Measurements from ENCODE around the gene TNFRSF14. TPM values are rescaled to one million over a fixed set of nuclear protein-coding genes. Genes with fewer than 3 reads are reported as not detected.

TNFRSF14 gene
- total and polyA plus RNA-seq, 2 donors (not counting 1 experiment from before 2014, with no cell fraction given): 239 to 427 TPM

- Mint-ChIP-seq H3K4me1 (no peaks in the 10 kb centered on the region), H3K27ac (no peak overlapping the region), H3K4me3 (no peak overlapping the region), H3K9me3 (ENCODE audit: insufficient read depth) (no peaks in the 10 kb centered on the region), H3K27me3 (no peaks in the 10 kb centered on the region)
- no peaks in the 10 kb centered on the region for H3K4me1 ChIP-seq (ENCODE audit: control insufficient read depth in 2 of 2, insufficient read depth in 2 of 2, low read length in 2 of 2)
- TF ChIP-seq EZH2 (IDR thresholded peaks at IDR 0.05; ENCODE audit: borderline replicate concordance, insufficient read depth, low read depth, low read length, poor library complexity, severe bottlenecking) (no peak), CTCF (IDR thresholded peaks at IDR 0.05) (no peak)
- no peaks in the 10 kb centered on the region for H3K9me3 ChIP-seq (ENCODE audit: control extremely low read depth in 1 of 3, control insufficient read depth in 2 of 3, insufficient read depth in 1 of 3, low read length in 2 of 3)
- no peak for ATAC-seq (ENCODE audit: low read depth)
- H3K27me3 ChIP-seq (replicated peaks in 1 of 4; ENCODE audit: control extremely low read depth in 1 of 4, control insufficient read depth in 3 of 4, insufficient read depth in 4 of 4, low read length in 3 of 4): no peaks in the 10 kb centered on the region
- no peak overlapping the region for H3K9ac ChIP-seq (ENCODE audit: low read length)
- WGBS (ENCODE audit: insufficient coverage): 92% methylated on average over 17 of the region's 17 CpGs
- no peak overlapping the region for H3K4me3 ChIP-seq (ENCODE audit: control extremely low read depth in 1 of 5, extremely low read depth in 1 of 5, insufficient read depth in 1 of 5, low read depth in 2 of 5, low read length in 4 of 5)
- H3K27ac ChIP-seq (ENCODE audit: low read length in 2 of 2): no peak overlapping the region
- no peak overlapping the region for H2AFZ ChIP-seq (ENCODE audit: insufficient read depth, low read depth, low read length, poor library complexity, severe bottlenecking)
- POLR2A ChIA-PET: no interaction called here
- CTCF ChIA-PET: no interaction called here
- H3K4me2 ChIP-seq (replicated peaks; ENCODE audit: low read depth, low read length, poor library complexity, severe bottlenecking): no peak overlapping the region
- no peak for DNase-seq
- H4K20me1 ChIP-seq (ENCODE audit: control insufficient read depth, insufficient read depth, low read length, poor library complexity, severe bottlenecking): peaks cover 79% of the 10 kb centered on the region
- peaks cover 0 to 86% of the 10 kb centered on the region in 2 experiments for H3K36me3 ChIP-seq (replicated peaks in 1 of 2; ENCODE audit: control extremely low read depth in 1 of 2, control insufficient read depth in 1 of 2, extremely low read depth in 1 of 2, insufficient read depth in 2 of 2, low read length in 1 of 2)
- peaks cover 30% of the 10 kb centered on the region for H3K79me2 ChIP-seq (ENCODE audit: control insufficient read depth, insufficient read depth, low read length)
- intact Hi-C loops (cut with micrococcal nuclease): no loop called here
Observed at GRCh38 chr1:2516124-2516523, 40.0 kb upstream of the TNFRSF14 start.

GRCh38 chr1:2516946-2517345, 39.2 kb upstream of the TNFRSF14 start:
- Histone ChIP-seq H3K9me3 (ENCODE audit: control extremely low read depth in 1 of 3, control insufficient read depth in 2 of 3, insufficient read depth in 1 of 3, low read length in 2 of 3) (no peaks in the 10 kb centered on the region), H3K4me2 (replicated peaks; ENCODE audit: low read depth, low read length, poor library complexity, severe bottlenecking) (no peak overlapping the region), H3K36me3 (replicated peaks in 1 of 2; ENCODE audit: control extremely low read depth in 1 of 2, control insufficient read depth in 1 of 2, extremely low read depth in 1 of 2, insufficient read depth in 2 of 2, low read length in 1 of 2) (peaks cover 0 to 82% of the 10 kb centered on the region in 2 experiments), H3K4me3 (ENCODE audit: control extremely low read depth in 1 of 5, extremely low read depth in 1 of 5, insufficient read depth in 1 of 5, low read depth in 2 of 5, low read length in 4 of 5) (no peak overlapping the region), H3K79me2 (ENCODE audit: control insufficient read depth, insufficient read depth, low read length) (peaks cover 39% of the 10 kb centered on the region), H3K4me1 (ENCODE audit: control insufficient read depth in 2 of 2, insufficient read depth in 2 of 2, low read length in 2 of 2) (no peaks in the 10 kb centered on the region), H3K27ac (ENCODE audit: low read length in 2 of 2) (no peak overlapping the region), H4K20me1 (ENCODE audit: control insufficient read depth, insufficient read depth, low read length, poor library complexity, severe bottlenecking) (peaks cover 82% of the 10 kb centered on the region), H3K27me3 (replicated peaks in 1 of 4; ENCODE audit: control extremely low read depth in 1 of 4, control insufficient read depth in 3 of 4, insufficient read depth in 4 of 4, low read length in 3 of 4) (no peaks in the 10 kb centered on the region), H3K9ac (ENCODE audit: low read length) (no peak overlapping the region), H2AFZ (ENCODE audit: insufficient read depth, low read depth, low read length, poor library complexity, severe bottlenecking) (no peak overlapping the region)
- no peaks in the 10 kb centered on the region for H3K27me3 Mint-ChIP-seq
- ChIA-PET CTCF (no interaction called here), POLR2A (no interaction called here)
- H3K9me3 Mint-ChIP-seq (ENCODE audit: insufficient read depth): no peaks in the 10 kb centered on the region
- no peak overlapping the region for H3K27ac Mint-ChIP-seq
- 97% methylated on average over 14 of the region's 14 CpGs for WGBS (ENCODE audit: insufficient coverage)
- no peak for TF ChIP-seq EZH2 (IDR thresholded peaks at IDR 0.05; ENCODE audit: borderline replicate concordance, insufficient read depth, low read depth, low read length, poor library complexity, severe bottlenecking)
- TF ChIP-seq CTCF (IDR thresholded peaks at IDR 0.05): no peak
- intact Hi-C loops (cut with micrococcal nuclease): no loop called here
- ATAC-seq (ENCODE audit: low read depth) (no peak), DNase-seq (no peak)
- H3K4me3 Mint-ChIP-seq: no peak overlapping the region
- no peaks in the 10 kb centered on the region for H3K4me1 Mint-ChIP-seq

Data from B cell (primary cell).